GM19395 (cell line): ENCODE results near the gene DHRS1.
"Not testable (repeated sequence)": the region's sequence is repeated elsewhere in the genome, so short reads cannot be mapped to it uniquely, and the experiment has no call there.

Source experiments
- ATAC-seq: cut with Tn5 transposase; IDR thresholded peaks from one replicate; pipeline ENCODE4 v1.9.1; 2021; ENCODE audit warnings: mild to moderate bottlenecking, moderate library complexity; ENCODE audit not compliant: unreplicated experiment

Gene DHRS1

GRCh38 chr14:24329073-24329663 is 29.6 kb upstream of the DHRS1 start:
- ATAC-seq, result no peak

GRCh38 chr14:24327914-24328313 is 28.3 kb upstream of the DHRS1 start:
- ATAC-seq, result not testable (repeated sequence)

DNA sequence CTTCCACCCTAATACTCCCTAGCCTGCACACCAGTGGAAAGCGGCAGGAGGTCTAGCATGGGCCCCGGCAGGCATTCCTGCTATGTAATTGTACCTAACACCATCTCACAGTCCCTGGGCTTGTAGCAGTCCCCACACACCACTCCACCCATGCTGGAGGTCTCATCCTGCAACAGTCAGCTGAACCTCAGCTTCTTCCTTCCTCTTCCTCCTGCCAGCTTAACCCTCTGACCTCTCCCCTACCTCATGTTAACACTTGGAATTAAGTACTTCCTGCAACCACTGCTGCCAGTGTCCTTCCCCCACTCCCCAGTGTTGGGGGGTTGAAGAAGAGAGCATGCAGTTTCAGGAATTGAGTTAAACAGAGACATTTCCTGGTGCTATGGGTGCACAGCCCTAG is 27.7 kb upstream of the DHRS1 start:
- ATAC-seq, result no peak

DNA sequence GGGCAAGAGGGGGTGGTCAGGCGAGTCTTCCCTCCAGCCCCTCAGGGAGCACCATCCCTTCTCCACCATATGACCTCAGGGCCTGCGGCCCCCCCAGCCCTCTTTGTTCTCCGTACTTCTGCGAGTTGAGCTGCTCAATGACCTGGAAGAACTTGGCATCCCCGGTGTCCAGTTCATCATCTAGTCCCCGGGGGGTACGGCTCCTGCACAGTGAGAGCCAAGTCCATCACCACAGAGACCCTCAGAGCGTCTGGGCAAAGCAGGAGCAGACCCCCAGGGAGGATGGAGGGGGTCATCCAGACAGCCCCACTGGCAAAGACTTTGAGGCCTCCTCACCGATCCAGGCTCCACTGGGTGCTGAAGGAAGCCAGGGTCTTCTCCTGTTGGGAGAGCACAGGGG is 26.4 kb upstream of the DHRS1 start:
- no peak for ATAC-seq

DNA sequence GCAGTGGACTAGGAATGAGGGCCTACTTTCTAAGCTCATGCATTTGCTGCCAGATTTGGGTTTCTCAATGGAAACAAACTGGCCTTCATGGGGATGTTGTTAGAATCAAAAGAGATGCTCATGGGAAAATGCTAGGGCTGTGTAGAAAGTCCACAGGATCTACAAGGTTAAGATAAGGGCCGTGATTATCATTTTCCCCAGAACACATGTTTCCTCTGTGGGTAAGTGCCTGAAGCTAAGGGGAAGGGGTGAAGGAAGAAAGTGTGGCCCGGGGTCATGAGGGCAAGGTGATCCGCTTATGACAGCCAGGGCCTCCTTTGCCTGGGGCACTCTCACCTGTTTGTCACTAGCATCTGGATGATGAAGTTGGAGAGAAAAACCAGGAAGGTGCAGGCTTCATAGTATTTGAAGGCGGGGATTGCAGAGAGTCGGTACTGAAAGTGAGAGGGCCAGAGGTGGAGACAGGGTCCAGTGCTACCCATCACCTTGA is 25.5 kb upstream of the DHRS1 start:
- no peak for ATAC-seq

DNA sequence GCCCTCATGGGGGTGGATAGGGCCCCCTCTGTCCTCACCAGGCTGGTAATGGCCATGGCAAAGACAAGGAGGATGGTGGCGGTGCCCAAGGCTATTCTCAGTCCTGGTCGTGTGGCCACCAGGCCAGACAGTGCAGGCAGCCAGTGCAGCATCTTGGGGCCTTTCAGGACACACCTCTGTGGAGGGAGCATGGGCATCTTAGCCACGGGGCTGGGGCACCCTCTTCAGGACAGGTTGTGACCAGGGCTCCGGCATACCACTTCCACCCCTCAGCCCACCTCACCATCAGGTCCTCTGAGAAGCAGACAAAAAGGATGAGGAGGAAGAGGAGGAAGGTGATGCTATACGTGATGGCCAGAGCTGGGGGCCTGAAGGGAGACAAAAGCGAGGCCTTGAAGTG is 24.4 kb upstream of the DHRS1 start:
- ATAC-seq, result no peak

- no peak for ATAC-seq
Observed at GRCh38 chr14:24323341-24323740, 23.8 kb upstream of the DHRS1 start.

GRCh38 chr14:24322672-24323071 is 23.1 kb upstream of the DHRS1 start:
- no peak for ATAC-seq

DNA sequence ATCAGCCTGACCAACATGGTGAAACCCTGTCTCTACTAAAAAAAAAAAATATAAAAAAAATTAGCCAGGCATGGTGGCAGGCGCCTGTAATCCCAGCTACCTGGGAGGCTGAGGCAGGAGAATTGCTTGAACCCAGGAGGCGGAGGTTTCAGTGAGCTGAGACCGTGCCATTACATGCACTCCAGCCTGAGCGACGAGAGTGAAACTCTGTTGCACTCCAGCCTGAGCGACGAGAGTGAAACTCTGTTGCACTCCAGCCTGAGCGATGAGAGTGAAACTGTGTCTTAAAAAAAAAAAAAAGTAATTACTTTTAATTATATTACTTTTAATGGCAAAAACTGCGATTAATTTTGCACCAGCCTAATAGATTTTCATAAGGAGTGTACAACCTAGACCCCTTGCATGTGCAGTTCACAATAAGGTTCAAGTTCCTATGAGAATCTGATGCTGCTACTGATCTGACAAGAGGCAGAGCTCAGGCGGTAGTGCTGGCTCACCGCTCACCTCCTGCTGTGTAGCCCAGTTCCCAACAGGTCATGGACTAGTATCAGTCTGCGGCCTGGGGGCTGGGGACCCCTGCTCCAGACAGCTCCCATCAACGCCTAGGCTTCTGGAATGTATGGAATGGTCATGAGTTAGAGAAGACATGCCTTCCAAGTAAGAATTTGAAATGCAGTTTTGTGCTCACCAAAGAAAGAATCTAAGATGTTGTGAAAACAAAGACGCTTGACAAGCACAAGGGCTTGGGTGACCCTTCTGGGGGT is 21.8 kb upstream of the DHRS1 start:
- no peak for ATAC-seq

DNA sequence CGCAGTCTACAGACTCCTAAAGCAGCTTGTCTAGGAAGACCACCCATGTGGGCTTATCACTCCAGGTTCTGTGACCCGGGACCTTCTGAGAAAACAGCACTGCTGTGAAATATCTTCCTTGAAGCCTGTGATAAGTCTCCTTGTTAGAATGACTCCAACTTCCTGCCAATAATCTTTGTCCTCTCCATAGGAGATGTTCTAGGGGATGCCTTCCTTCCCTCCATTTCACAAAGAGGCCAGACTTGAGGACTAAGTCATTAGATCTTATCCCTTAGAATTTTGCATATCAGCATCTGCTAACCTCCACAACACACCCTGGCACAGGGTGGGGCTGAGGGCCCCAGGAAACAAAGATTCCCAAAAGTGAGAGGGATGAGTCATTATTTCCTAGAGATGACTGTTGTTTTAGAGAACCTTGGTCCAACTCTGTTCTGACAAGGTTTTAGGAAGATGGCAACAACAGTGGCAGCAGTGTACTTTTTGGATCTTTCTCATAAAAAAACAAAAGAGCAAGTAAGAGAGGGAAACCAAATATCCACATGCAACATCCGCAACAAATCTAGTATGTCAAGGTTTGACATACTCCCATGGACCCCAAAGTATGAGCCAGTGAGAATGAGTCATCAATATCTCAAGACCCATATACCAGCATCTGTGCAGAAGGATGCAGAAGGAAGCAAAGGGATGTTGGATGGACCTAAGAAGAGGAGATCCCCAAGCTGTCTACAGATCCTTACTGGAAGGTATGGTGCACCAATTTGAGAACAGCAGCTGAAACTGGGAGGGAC is 17.8 kb upstream of the DHRS1 start:
- no peak for ATAC-seq

GRCh38 chr14:24316597-24316950 is 17.0 kb upstream of the DHRS1 start:
- ATAC-seq, result no peak

GRCh38 chr14:24315807-24316596 is 16.4 kb upstream of the DHRS1 start:
- ATAC-seq, result no peak

GRCh38 chr14:24315243-24315806 is 15.7 kb upstream of the DHRS1 start:
- ATAC-seq, result no peak

DNA sequence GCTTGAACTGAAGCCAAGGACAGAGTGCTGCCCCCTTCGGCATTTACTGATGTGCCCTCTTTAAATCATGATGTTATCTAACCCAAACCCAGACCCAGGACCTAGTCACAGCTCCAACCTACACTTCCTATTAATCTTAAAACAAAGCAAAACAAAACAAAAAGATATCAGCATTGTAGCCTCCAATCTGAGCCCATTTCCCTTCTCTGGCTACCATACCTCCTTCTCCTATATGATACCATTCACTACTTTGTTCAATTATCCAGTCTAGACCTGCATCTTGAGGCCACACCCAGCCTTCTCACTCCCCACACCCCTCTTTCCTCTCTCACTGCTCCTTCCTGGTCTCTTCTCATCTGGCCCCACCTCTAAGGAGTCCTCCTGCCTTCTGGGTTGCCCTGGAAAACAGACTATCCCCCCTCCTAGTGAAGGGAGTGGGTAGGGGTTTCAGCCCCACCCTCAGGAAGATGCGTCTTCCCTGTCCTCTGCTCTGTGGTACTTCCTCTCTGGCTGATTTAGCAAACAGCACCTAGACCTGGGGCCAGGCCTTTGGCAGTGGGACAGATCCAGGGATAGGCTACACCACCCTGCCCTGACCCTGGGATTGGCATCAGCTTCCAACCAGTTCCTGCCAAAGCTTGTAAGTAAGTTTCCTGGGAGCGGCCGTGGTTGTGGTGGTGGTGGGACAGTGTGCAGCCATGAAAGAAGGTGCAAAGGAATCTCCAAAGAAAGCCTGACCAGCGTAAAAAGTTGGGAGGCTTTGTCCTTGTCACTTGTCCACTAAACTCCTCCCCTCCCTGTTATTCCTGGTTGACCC is 15.0 kb upstream of the DHRS1 start:
- ATAC-seq, result no peak

GRCh38 chr14:24313913-24314312 is 14.3 kb upstream of the DHRS1 start:
- ATAC-seq, result no peak

DNA sequence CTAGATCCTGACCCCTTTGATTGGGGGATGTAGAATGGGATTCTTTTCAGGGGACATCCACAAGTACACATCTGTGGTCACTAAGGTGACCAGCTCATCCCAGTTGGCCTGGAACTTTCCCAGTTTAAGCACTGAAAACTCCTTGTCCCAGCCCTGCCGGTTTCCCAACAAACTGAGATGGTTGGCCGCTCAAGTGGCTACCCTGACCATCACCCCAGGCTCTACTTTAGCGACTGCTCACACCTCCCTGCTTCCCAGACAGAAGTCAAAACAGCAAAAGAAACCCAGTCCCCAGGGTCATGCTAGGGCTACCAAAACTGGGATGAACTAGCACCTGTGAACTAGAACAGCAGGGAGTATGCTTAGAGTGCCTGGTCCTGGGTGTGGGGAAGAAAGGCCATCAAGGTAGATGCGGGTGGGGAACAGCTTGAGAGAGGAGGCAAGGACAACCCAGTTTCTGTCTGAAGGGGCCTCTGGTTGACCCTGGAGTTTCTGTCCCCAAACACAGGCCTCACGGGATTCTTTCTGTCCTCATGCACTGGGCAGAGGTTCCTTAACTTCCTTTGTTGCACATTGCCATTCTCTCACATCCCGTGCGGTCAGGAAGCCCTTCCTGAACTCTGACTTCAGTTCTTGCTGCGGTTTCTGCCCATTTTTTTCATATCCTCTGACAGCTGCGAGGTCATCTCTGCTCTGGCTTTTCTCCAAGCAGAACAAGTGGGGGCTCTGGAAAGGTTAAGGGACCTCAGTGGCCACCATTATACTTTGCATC is 13.3 kb upstream of the DHRS1 start:
- no peak for ATAC-seq

GRCh38 chr14:24311837-24312615 is 12.4 kb upstream of the DHRS1 start:
- ATAC-seq, result no peak
